Measurements from ENCODE around the gene VSIG4.
A peak's percentile ranks its signal among the peaks of the same experiment; 100 is the strongest.
"Not testable (repeated sequence)": the region's sequence is repeated elsewhere in the genome, so short reads cannot be mapped to it uniquely, and the experiment has no call there.

Gene VSIG4

GRCh38 chrX:66039944-66040343 lies at the start of gene VSIG4:
Gene VSIG4, minus strand, starts transcription at chrX:66040080. Its CDS starts 82 bp downstream, at chrX:66039998.
- no peak for DNase-seq

GRCh38 chrX:66076801-66077200 lies 36.9 kb upstream of the VSIG4 start:
- no peak for DNase-seq

- no peak for DNase-seq
Measured at GRCh38 chrX:66074920-66075879, 35.3 kb upstream of the VSIG4 start.

- DNase-seq, result no peak
Measured at GRCh38 chrX:66071126-66071525, 31.2 kb upstream of the VSIG4 start.

- no peak for DNase-seq
Measured at GRCh38 chrX:66064261-66064660, 24.4 kb upstream of the VSIG4 start.

- DNase-seq, result not testable (repeated sequence)
Measured at GRCh38 chrX:66057019-66057418, 17.1 kb upstream of the VSIG4 start.

GRCh38 chrX:66054978-66055377 lies 15.1 kb upstream of the VSIG4 start:
- DNase-seq, result no peak

GRCh38 chrX:66053414-66053813 lies 13.5 kb upstream of the VSIG4 start:
- no peak for DNase-seq

GRCh38 chrX:66051980-66052379 lies 12.1 kb upstream of the VSIG4 start:
- no peak for DNase-seq

GRCh38 chrX:66050140-66050569 lies 10.3 kb upstream of the VSIG4 start:
- DNase-seq, result no peak

GRCh38 chrX:66049056-66049455 lies 9.2 kb upstream of the VSIG4 start:
- DNase-seq, result no peak

- no peak for DNase-seq
Measured at GRCh38 chrX:66046612-66047235, 6.8 kb upstream of the VSIG4 start.

GRCh38 chrX:66045894-66046293 lies 6.0 kb upstream of the VSIG4 start:
- DNase-seq, result no peak

GRCh38 chrX:66043584-66043983 lies 3.7 kb upstream of the VSIG4 start:
- DNase-seq, result no peak

GRCh38 chrX:66042307-66043077 lies 2.6 kb upstream of the VSIG4 start:
- no peak for DNase-seq

GRCh38 chrX:66038115-66038514 lies 1.8 kb downstream of the VSIG4 start:
- DNase-seq, result no peak

GRCh38 chrX:66036231-66036630 lies 3.6 kb downstream of the VSIG4 start:
- DNase-seq, result no peak

GRCh38 chrX:66035667-66036066 lies 4.2 kb downstream of the VSIG4 start:
- no peak for DNase-seq

- DNase-seq, result peak; percentile 4
Measured at GRCh38 chrX:66030505-66031317, 9.2 kb downstream of the VSIG4 start.

GRCh38 chrX:66028936-66029335 lies 10.9 kb downstream of the VSIG4 start:
- DNase-seq, result no peak

- DNase-seq, result no peak
Measured at GRCh38 chrX:66024570-66024969, 15.3 kb downstream of the VSIG4 start.

GRCh38 chrX:66024092-66024467 lies 15.8 kb downstream of the VSIG4 start:
- no peak for DNase-seq

Data from NCI-H1694 (cell line).